Gastroesophageal sphincter (tissue), 4 donors: ENCODE results near the gene ADGRB2. TPM values are rescaled to one million over a fixed set of nuclear protein-coding genes. Genes with fewer than 3 reads are reported as not detected.

Experiments
- ATAC-seq: fragments of 150-250 bp; one replicate; pipeline ENCODE4 v1.9.1; 2016; ENCODE audit warnings: mild to moderate bottlenecking, moderate library complexity
- H3K27ac ChIP-seq, 4 donors: fragments of 200-600 bp; sonication (generic) in 3 of 4; 1 replicate in 3 of 4; 2 replicates in 1 of 4; pipeline ENCODE4 v1.5.1; 2016 to 2019
- H3K27me3 ChIP-seq: fragments of 200-600 bp; sonication (generic); one replicate; pipeline ENCODE4 v1.5.1; 2019
- H3K36me3 ChIP-seq, 2 donors: fragments of 200-600 bp; sonication (generic); one replicate each; pipeline ENCODE4 v1.5.1; 2019; ENCODE audit warnings: control low read depth in 1 of 2
- H3K4me1 ChIP-seq, 3 donors: fragments of 200-600 bp; sonication (generic); 1 replicate in 2 of 3; 2 replicates in 1 of 3; pipeline ENCODE4 v1.5.1; 2016 to 2019; ENCODE audit warnings: control low read depth in 2 of 3
- H3K4me3 ChIP-seq, 2 donors: fragments of 200-600 bp; sonication (generic); one replicate each; pipeline ENCODE4 v1.5.1; 2019; ENCODE audit warnings: mild to moderate bottlenecking in 1 of 2, moderate library complexity in 1 of 2
- H3K9me3 ChIP-seq, 3 donors: fragments of 200-600 bp; sonication (generic); one replicate each; pipeline ENCODE4 v1.5.1; 2017 to 2019; ENCODE audit warnings: control low read depth in 2 of 3
- EP300 ChIP-seq: sonication (generic); formaldehyde crosslinking; IDR thresholded peaks from one replicate; pipeline ENCODE4 v1.6.1; 2017; ENCODE audit warnings: antibody characterized with exemption, mild to moderate bottlenecking
- POLR2A ChIP-seq, 2 donors: fragments of 450-650 bp; IDR thresholded peaks; one replicate each; pipeline ENCODE4 v1.6.1; 2017; ENCODE audit warnings: antibody characterized with exemption in 2 of 2, mild to moderate bottlenecking in 2 of 2, moderate library complexity in 1 of 2
- POLR2AphosphoS5 ChIP-seq: sonication (generic); formaldehyde crosslinking; IDR thresholded peaks from one replicate; pipeline ENCODE4 v1.6.1; 2017; ENCODE audit warnings: antibody characterized with exemption
- WGBS, 2 donors: methylation state at CpG; one replicate each; pipeline ENCODE4 v1.1.5; 2018; ENCODE audit warnings: low coverage in 1 of 2; 5-methylcytosine and 5-hydroxymethylcytosine counted together
- total RNA-seq, 4 donors: library from RNA; depleted of rRNA; stranded (reverse); fragments of >200 nt; gene quantifications; one replicate each; pipeline ENCODE4 v1.1.0, GENCODE V29; 2016
- TF ChIP-seq, protein P1 (sequence below), 4 experiments: fragments of 200-600 bp in 2 of 4; fragments of 450-650 bp in 2 of 4; sonication (generic) in 1 of 4; IDR thresholded peaks; one replicate each; pipeline ENCODE4 v1.5.1; 2017 to 2019; ENCODE audit warnings: antibody characterized with exemption in 4 of 4, mild to moderate bottlenecking in 2 of 4, moderate library complexity in 2 of 4

Gene ADGRB2
- total RNA-seq, 4 donors from 2014 or later = 1.7 to 6.0 (median 3.2) TPM

DNA sequence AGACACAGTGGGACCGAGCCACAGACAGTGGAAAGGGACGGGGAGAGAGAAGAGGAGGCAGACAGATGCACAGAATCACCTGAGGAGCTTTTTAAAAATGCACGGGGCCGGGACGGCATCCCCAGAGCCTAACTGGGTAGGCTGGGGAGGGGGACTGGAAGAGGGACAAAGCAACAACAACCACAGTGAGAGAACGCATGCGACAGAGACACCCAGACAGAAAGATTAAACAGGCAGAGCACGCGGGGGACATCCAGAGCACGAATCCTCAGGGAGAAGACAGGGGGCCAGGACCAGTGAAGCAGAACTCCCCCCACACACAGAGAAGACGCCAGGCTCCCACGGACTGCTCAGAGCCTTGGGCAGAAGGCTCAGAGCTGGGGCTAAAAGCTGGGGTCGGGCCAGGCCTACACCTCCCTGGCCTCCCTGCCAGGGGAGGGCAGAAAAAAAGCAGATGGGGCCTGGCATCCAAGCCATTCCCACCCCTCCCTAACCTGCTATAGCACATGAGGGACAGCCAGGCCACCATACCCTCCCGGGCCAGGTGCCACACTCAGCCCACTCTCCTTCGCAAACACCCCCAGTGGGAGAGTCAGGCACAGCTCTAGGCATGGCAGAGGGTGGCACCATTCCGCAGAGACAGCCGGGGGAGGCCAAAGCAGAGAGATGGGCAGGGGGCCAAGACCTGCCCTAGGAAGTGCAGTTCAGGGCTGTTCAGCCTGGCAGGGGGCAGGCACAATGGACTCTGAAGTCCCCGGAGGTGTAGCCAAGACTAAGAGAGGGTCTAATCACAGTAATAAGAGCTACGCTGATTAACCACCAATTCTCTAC, 30.5 kb downstream of the ADGRB2 start:
- no peaks in the 10 kb centered on the region for H3K27me3 ChIP-seq
- H3K4me3 ChIP-seq = no peak overlapping the region
- no peaks in the 10 kb centered on the region for H3K4me1 ChIP-seq
- no peaks in the 10 kb centered on the region for H3K9me3 ChIP-seq
- H3K27ac ChIP-seq = no peak overlapping the region
- ATAC-seq = no peak
- peaks cover 0 to 13% of the 10 kb centered on the region in 2 donors for H3K36me3 ChIP-seq
- TF ChIP-seq, protein P1, sequence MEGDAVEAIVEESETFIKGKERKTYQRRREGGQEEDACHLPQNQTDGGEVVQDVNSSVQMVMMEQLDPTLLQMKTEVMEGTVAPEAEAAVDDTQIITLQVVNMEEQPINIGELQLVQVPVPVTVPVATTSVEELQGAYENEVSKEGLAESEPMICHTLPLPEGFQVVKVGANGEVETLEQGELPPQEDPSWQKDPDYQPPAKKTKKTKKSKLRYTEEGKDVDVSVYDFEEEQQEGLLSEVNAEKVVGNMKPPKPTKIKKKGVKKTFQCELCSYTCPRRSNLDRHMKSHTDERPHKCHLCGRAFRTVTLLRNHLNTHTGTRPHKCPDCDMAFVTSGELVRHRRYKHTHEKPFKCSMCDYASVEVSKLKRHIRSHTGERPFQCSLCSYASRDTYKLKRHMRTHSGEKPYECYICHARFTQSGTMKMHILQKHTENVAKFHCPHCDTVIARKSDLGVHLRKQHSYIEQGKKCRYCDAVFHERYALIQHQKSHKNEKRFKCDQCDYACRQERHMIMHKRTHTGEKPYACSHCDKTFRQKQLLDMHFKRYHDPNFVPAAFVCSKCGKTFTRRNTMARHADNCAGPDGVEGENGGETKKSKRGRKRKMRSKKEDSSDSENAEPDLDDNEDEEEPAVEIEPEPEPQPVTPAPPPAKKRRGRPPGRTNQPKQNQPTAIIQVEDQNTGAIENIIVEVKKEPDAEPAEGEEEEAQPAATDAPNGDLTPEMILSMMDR (IDR thresholded peaks at IDR 0.05) = no peak
- TF ChIP-seq POLR2AphosphoS5 = no peak
- no peak for TF ChIP-seq POLR2A (IDR thresholded peaks at IDR 0.05)
- TF ChIP-seq EP300 = no peak
- 73 to 76% methylated on average over 14 of the region's 19 CpGs for WGBS, 2 donors

DNA sequence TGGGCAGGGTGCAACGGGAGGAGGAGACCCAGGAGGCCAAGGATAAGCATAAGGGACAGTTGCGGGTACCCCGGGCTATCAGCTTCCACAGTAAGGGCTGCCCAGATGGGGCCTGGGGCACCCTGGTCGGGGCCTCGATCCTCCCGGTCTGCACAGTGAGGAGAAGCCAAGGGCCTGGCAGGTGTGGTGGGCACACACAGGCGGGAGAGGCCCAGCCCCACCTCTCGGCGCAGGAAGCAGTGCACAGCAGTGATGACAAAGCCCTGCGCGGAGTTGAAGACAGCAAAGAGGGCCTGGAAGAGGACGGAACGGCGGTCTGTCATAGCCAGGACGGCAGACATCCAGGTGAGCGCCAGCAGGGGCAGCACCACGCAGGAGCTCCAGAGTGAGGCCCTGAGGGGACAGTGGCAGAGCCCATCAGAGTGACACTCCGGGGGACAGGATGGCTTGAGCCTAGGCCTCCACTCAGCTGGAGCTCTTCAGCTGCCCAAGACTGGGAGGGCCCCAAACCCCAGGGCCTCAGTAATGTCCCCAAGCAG, 31.3 kb downstream of the ADGRB2 start:
- TF ChIP-seq POLR2A (IDR thresholded peaks at IDR 0.05) (no peak), EP300 (no peak), POLR2AphosphoS5 (no peak)
- TF ChIP-seq, protein P1 (IDR thresholded peaks at IDR 0.05) = no peak
- Histone ChIP-seq H3K9me3 (no peaks in the 10 kb centered on the region), H3K27me3 (no peaks in the 10 kb centered on the region), H3K36me3 (peaks cover 0 to 5% of the 10 kb centered on the region in 2 donors), H3K27ac (no peak overlapping the region), H3K4me1 (no peaks in the 10 kb centered on the region), H3K4me3 (no peak overlapping the region)
- 95% methylated on average over 4 of the region's 18 CpGs; no CpG with 5 or more reads in 1 of the 2 donors for WGBS, 2 donors
- ATAC-seq = no peak

DNA sequence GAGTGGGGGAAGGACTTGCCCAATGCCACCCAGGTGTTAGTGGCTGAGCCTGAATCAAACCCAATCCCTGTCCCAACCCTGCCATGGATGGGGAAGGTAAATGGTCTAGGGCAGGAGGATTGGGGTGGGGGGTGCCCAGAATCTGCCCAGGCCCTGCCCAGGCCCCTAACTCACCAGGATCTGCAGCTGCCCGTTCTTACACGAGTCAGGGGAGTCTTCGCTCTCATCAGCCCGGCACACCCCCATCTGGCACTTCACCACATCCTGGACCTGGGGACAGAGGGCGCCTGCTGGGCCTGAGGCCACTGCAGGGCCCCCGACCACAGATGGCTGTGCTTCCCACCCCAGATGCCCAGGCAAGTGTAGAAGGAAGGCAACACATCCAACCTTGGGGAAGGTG, 31.8 kb downstream of the ADGRB2 start:
- no peak for TF ChIP-seq POLR2AphosphoS5
- TF ChIP-seq, protein P1 (IDR thresholded peaks at IDR 0.05) = no peak
- no peak for TF ChIP-seq EP300
- TF ChIP-seq POLR2A (IDR thresholded peaks at IDR 0.05) = no peak
- no peaks in the 10 kb centered on the region for H3K27me3 ChIP-seq
- WGBS, 2 donors = no CpG with 5 or more reads among the region's 6 CpGs
- no peak overlapping the region for H3K4me3 ChIP-seq
- H3K27ac ChIP-seq = no peak overlapping the region
- no peaks in the 10 kb centered on the region for H3K9me3 ChIP-seq
- no peak for ATAC-seq
- peaks cover 0 to under 1% of the 10 kb centered on the region in 2 donors for H3K36me3 ChIP-seq
- H3K4me1 ChIP-seq = no peaks in the 10 kb centered on the region

DNA sequence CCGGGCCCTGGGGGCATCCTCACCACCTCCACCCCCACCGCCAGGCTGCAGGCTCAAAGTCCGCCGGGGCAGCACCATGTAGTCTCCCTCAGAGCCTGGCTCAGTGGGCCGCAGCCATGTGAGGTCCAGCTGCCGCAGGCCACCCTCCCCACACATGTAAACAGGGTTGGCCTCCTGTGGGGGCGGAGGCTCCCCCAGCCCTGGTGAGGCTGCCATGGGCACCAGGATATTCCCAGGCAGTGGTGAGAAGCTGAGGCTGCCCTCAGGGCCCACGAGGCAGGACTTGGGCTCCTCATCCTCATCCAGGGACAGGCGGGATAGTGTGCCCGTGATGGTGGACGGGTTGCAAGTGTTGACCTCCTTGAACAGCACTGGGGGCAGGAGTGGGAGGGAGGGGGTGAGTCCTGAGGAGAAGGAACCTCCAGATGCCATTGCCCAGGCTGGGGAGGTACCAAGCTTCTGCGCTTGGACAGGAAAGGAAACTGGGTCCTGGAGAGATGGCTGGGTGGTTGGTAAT, 33.0 kb downstream of the ADGRB2 start:
- no peaks in the 10 kb centered on the region for H3K27me3 ChIP-seq
- no peaks in the 10 kb centered on the region for H3K4me1 ChIP-seq
- no peaks in the 10 kb centered on the region for H3K36me3 ChIP-seq
- no peak overlapping the region for H3K4me3 ChIP-seq
- H3K9me3 ChIP-seq = no peaks in the 10 kb centered on the region
- TF ChIP-seq EP300 = no peak
- no peak for TF ChIP-seq POLR2A (IDR thresholded peaks at IDR 0.05)
- TF ChIP-seq, protein P1 (IDR thresholded peaks at IDR 0.05) = no peak
- TF ChIP-seq POLR2AphosphoS5 = no peak
- no peak for ATAC-seq
- WGBS, 2 donors = no CpG with 5 or more reads among the region's 12 CpGs
- H3K27ac ChIP-seq = no peak overlapping the region
